Parathyroid adenoma (tissue), 2 donors: ENCODE measurements around the gene KCNK3.

Experiments used
- H2AFZ ChIP-seq: fragments of 300-600 bp; sonication (generic); one replicate; pipeline ENCODE4 v1.7.0; 2017; ENCODE audit warnings: antibody characterized with exemption, mild to moderate bottlenecking
- H3K27ac ChIP-seq: fragments of 300-600 bp; sonication (generic); one replicate; pipeline ENCODE4 v1.7.0; 2017
- H3K27me3 ChIP-seq: fragments of 300-600 bp; sonication (generic); one replicate; pipeline ENCODE4 v1.7.0; 2017; ENCODE audit warnings: low read length; ENCODE audit not compliant: control insufficient read depth, insufficient read depth
- H3K36me3 ChIP-seq: fragments of 300-600 bp; sonication (generic); one replicate; pipeline ENCODE4 v1.7.0; 2017; ENCODE audit warnings: low read length; ENCODE audit not compliant: control insufficient read depth, insufficient read depth
- H3K4me1 ChIP-seq: fragments of 300-600 bp; sonication (generic); one replicate; pipeline ENCODE4 v1.7.0; 2017; ENCODE audit warnings: control low read depth
- H3K4me2 ChIP-seq: fragments of 300-600 bp; sonication (generic); one replicate; pipeline ENCODE4 v1.7.0; 2017; ENCODE audit warnings: low read length
- H3K4me3 ChIP-seq: fragments of 300-600 bp; sonication (generic); one replicate; pipeline ENCODE4 v1.7.0; 2017; ENCODE audit warnings: low read depth, low read length
- H3K79me2 ChIP-seq: fragments of 300-600 bp; sonication (generic); one replicate; pipeline ENCODE4 v1.7.0; 2017; ENCODE audit warnings: control low read depth
- H3K9ac ChIP-seq: fragments of 300-600 bp; sonication (generic); one replicate; pipeline ENCODE4 v1.7.0; 2017; ENCODE audit warnings: mild to moderate bottlenecking
- H3K9me3 ChIP-seq: fragments of 300-600 bp; sonication (generic); one replicate; pipeline ENCODE4 v1.7.0; 2017; ENCODE audit warnings: low read length; ENCODE audit not compliant: control insufficient read depth
- CTCF ChIP-seq: fragments of 300-600 bp; sonication (generic); IDR thresholded peaks from one replicate; pipeline ENCODE4 v1.7.0; 2017; ENCODE audit warnings: antibody characterized with exemption, mild to moderate bottlenecking
- donor health status: primary hyperparathyroidism.

KCNK3 gene

GRCh38 chr2:26754539-26754938 is 62.0 kb downstream of the KCNK3 start:
- Histone ChIP-seq H3K36me3 (no peaks in the 10 kb centered on the region), H3K4me1 (peaks cover 17% of the 10 kb centered on the region), H3K27ac (no peak overlapping the region), H3K27me3 (no peaks in the 10 kb centered on the region), H2AFZ (no peak overlapping the region), H3K9ac (no peak overlapping the region), H3K9me3 (no peaks in the 10 kb centered on the region), H3K4me3 (no peak overlapping the region), H3K4me2 (no peak overlapping the region), H3K79me2 (no peaks in the 10 kb centered on the region)
- TF ChIP-seq CTCF = no peak

- Histone ChIP-seq H3K27ac (peak overlapping the region; percentile 73), H3K4me3 (no peak overlapping the region)
Observed at GRCh38 chr2:26754972-26755670, 62.6 kb downstream of the KCNK3 start.

GRCh38 chr2:26756337-26756736 is 63.8 kb downstream of the KCNK3 start:
- no peak overlapping the region for H3K4me2 ChIP-seq
- no peaks in the 10 kb centered on the region for H3K9me3 ChIP-seq
- H3K79me2 ChIP-seq = no peaks in the 10 kb centered on the region
- peaks cover 17% of the 10 kb centered on the region for H3K4me1 ChIP-seq
- TF ChIP-seq CTCF = no peak
- no peaks in the 10 kb centered on the region for H3K36me3 ChIP-seq
- H3K27me3 ChIP-seq = no peaks in the 10 kb centered on the region
- H3K27ac ChIP-seq = no peak overlapping the region
- H3K4me3 ChIP-seq = no peak overlapping the region
- no peak overlapping the region for H2AFZ ChIP-seq
- H3K9ac ChIP-seq = no peak overlapping the region

More at GRCh38 chr2:26754972-26755670, 62.6 kb downstream of the KCNK3 start:
- H3K4me1 ChIP-seq = peaks cover 17% of the 10 kb centered on the region
- H2AFZ ChIP-seq = peak overlapping the region; percentile 65
- no peak overlapping the region for H3K4me2 ChIP-seq
- H3K36me3 ChIP-seq = no peaks in the 10 kb centered on the region
- TF ChIP-seq CTCF = no peak
- H3K9me3 ChIP-seq = no peaks in the 10 kb centered on the region
- H3K27me3 ChIP-seq = no peaks in the 10 kb centered on the region
- no peak overlapping the region for H3K9ac ChIP-seq
- no peaks in the 10 kb centered on the region for H3K79me2 ChIP-seq

- Histone ChIP-seq H3K27me3 (no peaks in the 10 kb centered on the region), H2AFZ (peak overlapping the region; percentile 53), H3K79me2 (no peaks in the 10 kb centered on the region), H3K4me2 (no peak overlapping the region), H3K36me3 (no peaks in the 10 kb centered on the region), H3K27ac (peak overlapping the region; percentile 60), H3K9ac (no peak overlapping the region), H3K9me3 (no peaks in the 10 kb centered on the region), H3K4me3 (no peak overlapping the region), H3K4me1 (peaks cover 17% of the 10 kb centered on the region)
- TF ChIP-seq CTCF = no peak
Observed at GRCh38 chr2:26757873-26758789, 65.6 kb downstream of the KCNK3 start.
